Neural progenitor cell (in vitro differentiated cells): ENCODE data around the gene MYBPC1. TPM values are rescaled to one million over a fixed set of nuclear protein-coding genes. Genes with fewer than 3 reads are reported as not detected.

Experiments
- DNase-seq: peaks from one replicate; pipeline ENCODE4 v3.0.0-alpha.2; 2016; ENCODE audit warnings: low spot score
- H2AFZ ChIP-seq: fragments of 200-600 bp; sonication (generic); replicated peaks from 2 replicates; pipeline ENCODE4 v1.6.1; 2016; ENCODE audit warnings: antibody characterized with exemption
- H3F3A ChIP-seq: fragments of 200-600 bp; sonication (generic); 2 replicates; pipeline ENCODE4 v1.6.1; 2016; ENCODE audit warnings: antibody characterized with exemption, low read depth
- H3K27ac ChIP-seq: fragments of 200-600 bp; sonication (generic); 2 replicates; pipeline ENCODE4 v1.5.1; 2016; ENCODE audit warnings: mild to moderate bottlenecking
- H3K27me3 ChIP-seq: fragments of 200-600 bp; sonication (generic); 2 replicates; pipeline ENCODE4 v1.6.1; 2016; ENCODE audit warnings: mild to moderate bottlenecking, moderate library complexity
- H3K36me3 ChIP-seq: fragments of 200-600 bp; sonication (generic); 2 replicates; pipeline ENCODE4 v1.5.1; 2016
- H3K4me1 ChIP-seq: fragments of 200-600 bp; sonication (generic); 2 replicates; pipeline ENCODE4 v1.6.1; 2016; ENCODE audit warnings: mixed run types
- H3K4me2 ChIP-seq: fragments of 200-600 bp; sonication (generic); 2 replicates; pipeline ENCODE4 v1.6.1; 2016
- H3K4me3 ChIP-seq: fragments of 200-600 bp; sonication (generic); 2 replicates; pipeline ENCODE4 v1.5.1; 2016
- H3K79me2 ChIP-seq: fragments of 200-600 bp; sonication (generic); 2 replicates; pipeline ENCODE4 v1.6.1; 2016; ENCODE audit warnings: low read depth
- H3K9ac ChIP-seq: fragments of 200-600 bp; sonication (generic); 2 replicates; pipeline ENCODE4 v1.6.1; 2016
- H3K9me3 ChIP-seq: fragments of 200-600 bp; sonication (generic); 2 replicates; pipeline ENCODE4 v1.5.1; 2016; ENCODE audit warnings: low read depth
- H4K20me1 ChIP-seq: fragments of 200-600 bp; sonication (generic); 2 replicates; pipeline ENCODE4 v1.6.1; 2016; ENCODE audit warnings: low read depth
- H3K27ac Mint-ChIP-seq: 3 replicates; pipeline ENCODE4 v1.8.0; 2021; ENCODE audit warnings: mixed read lengths
- H3K27me3 Mint-ChIP-seq: 2 replicates; pipeline ENCODE4 v1.8.0; 2022; ENCODE audit warnings: low read depth, mild to moderate bottlenecking, inconsistent platforms, moderate library complexity, mixed read lengths; ENCODE audit not compliant: insufficient read depth
- H3K36me3 Mint-ChIP-seq: 3 replicates; pipeline ENCODE4 v1.8.0; 2021; ENCODE audit warnings: mixed read lengths
- H3K4me1 Mint-ChIP-seq: 3 replicates; pipeline ENCODE4 v1.8.0; 2021; ENCODE audit warnings: mixed read lengths
- H3K4me3 Mint-ChIP-seq: 3 replicates; pipeline ENCODE4 v1.8.0; 2021; ENCODE audit warnings: mild to moderate bottlenecking, moderate library complexity, mixed read lengths
- H3K9me3 Mint-ChIP-seq: 3 replicates; pipeline ENCODE4 v1.8.0; 2020; ENCODE audit warnings: mixed read lengths
- CTCF ChIP-seq: fragments of 200-600 bp; sonication (generic); IDR thresholded peaks from 2 replicates; pipeline ENCODE4 v1.5.1; 2017; ENCODE audit warnings: antibody characterized with exemption, mild to moderate bottlenecking
- EZH2 ChIP-seq: fragments of 200-600 bp; sonication (generic); IDR thresholded peaks from 2 replicates; pipeline ENCODE4 v1.6.1; 2017; ENCODE audit warnings: antibody characterized with exemption, mild to moderate bottlenecking, moderate library complexity
- EZH2phosphoT487 ChIP-seq: fragments of 200-600 bp; sonication (generic); IDR thresholded peaks from 2 replicates; pipeline ENCODE4 v1.6.1; 2017; ENCODE audit warnings: antibody characterized with exemption
- total RNA-seq: library from RNA; depleted of rRNA; stranded (reverse); fragments of >200 nt; gene quantifications from 2 replicates; pipeline ENCODE4 v1.2.3, GENCODE V29; 2015; ENCODE audit warnings: low replicate concordance

The MYBPC1 gene
- total RNA-seq, 1 donor from 2014 or later, result not detected

DNA sequence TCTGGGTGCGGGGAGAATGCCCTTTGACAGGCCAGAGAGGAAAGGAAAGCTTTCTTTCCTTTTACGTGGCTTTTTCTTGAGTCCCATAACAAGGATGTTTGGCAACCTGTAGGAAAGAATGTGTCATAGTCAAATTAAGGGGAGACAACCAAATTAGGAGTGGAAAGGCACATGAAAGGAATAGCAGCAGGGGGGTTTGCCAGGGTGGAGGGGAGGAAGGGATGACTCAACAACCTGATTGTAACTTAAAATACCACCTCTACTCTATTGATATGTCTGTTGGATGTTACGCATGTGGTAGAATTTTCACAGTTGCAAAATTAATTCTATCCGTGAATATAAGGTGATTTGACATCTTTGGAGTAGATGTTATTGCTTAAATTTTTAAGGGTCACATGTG is 28.5 kb upstream of the MYBPC1 start:
- peak; percentile 6 for DNase-seq
- Histone ChIP-seq H3K27ac (no peak overlapping the region), H4K20me1 (no peaks in the 10 kb centered on the region), H3K9me3 (no peaks in the 10 kb centered on the region), H3K36me3 (no peaks in the 10 kb centered on the region), H3K27me3 (no peaks in the 10 kb centered on the region), H3K4me3 (no peak overlapping the region), H3K9ac (no peak overlapping the region), H3K4me2 (no peak overlapping the region), H3F3A (no peaks in the 10 kb centered on the region), H3K79me2 (no peaks in the 10 kb centered on the region), H2AFZ (no peak overlapping the region), H3K4me1 (peaks cover 9% of the 10 kb centered on the region)
- H3K4me1 Mint-ChIP-seq, result peaks cover 7% of the 10 kb centered on the region
- no peak overlapping the region for H3K27ac Mint-ChIP-seq
- no peak overlapping the region for H3K4me3 Mint-ChIP-seq
- no peaks in the 10 kb centered on the region for H3K9me3 Mint-ChIP-seq
- H3K27me3 Mint-ChIP-seq, result peaks cover 5% of the 10 kb centered on the region
- no peaks in the 10 kb centered on the region for H3K36me3 Mint-ChIP-seq
- no peak for TF ChIP-seq EZH2
- no peak for TF ChIP-seq EZH2phosphoT487
- no peak for TF ChIP-seq CTCF

DNA sequence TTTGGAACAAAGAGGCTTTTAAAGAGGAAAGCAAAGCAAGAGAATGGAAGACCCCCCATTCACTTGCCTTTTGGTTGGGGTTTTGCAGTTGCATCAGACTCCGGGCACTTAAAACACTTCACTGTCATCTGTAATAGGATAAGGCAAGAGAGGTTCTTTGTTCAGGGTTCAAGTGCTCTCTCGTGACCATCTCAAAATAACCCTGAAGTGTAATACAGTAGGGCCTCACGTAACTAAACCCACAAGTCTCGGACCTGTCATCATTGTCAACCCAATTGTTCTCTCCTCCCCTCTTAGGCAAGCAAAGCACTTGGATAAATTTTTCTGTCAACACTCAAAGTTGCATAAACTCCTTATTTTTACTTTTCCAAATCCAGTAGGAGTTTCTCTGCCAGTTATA is 26.9 kb upstream of the MYBPC1 start:
- Mint-ChIP-seq H3K4me1 (peaks cover 7% of the 10 kb centered on the region), H3K27me3 (peaks cover 5% of the 10 kb centered on the region), H3K4me3 (no peak overlapping the region), H3K9me3 (no peaks in the 10 kb centered on the region), H3K36me3 (no peaks in the 10 kb centered on the region), H3K27ac (no peak overlapping the region)
- H3K9ac ChIP-seq, result no peak overlapping the region
- H3K4me1 ChIP-seq, result peaks cover 9% of the 10 kb centered on the region
- H3K27me3 ChIP-seq, result no peaks in the 10 kb centered on the region
- H3K36me3 ChIP-seq, result no peaks in the 10 kb centered on the region
- H3F3A ChIP-seq, result no peaks in the 10 kb centered on the region
- H3K79me2 ChIP-seq, result no peaks in the 10 kb centered on the region
- H3K4me3 ChIP-seq, result no peak overlapping the region
- DNase-seq, result no peak
- H4K20me1 ChIP-seq, result no peaks in the 10 kb centered on the region
- no peak overlapping the region for H3K4me2 ChIP-seq
- H3K9me3 ChIP-seq, result no peaks in the 10 kb centered on the region
- TF ChIP-seq EZH2 (no peak), CTCF (no peak), EZH2phosphoT487 (no peak)
- no peak overlapping the region for H2AFZ ChIP-seq
- no peak overlapping the region for H3K27ac ChIP-seq

DNA sequence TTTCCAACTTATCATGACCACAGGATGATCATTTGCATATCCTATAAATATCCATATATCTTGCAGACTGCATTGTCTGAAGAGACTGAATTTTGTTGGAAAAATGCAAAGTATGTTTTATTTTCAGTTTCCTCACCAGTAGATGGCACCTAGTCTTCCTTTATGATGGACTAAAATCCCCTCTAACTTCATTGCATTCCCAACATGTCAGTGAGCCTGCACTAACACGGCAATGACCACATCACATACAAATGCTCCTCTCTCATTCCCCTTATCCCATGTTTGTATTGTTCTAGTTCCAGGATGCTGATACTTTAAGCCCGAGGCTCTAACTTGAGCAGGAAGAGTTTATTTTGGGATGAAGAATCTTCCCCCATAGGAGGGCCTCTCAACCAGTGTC is 24.7 kb upstream of the MYBPC1 start:
- H3K36me3 ChIP-seq, result no peaks in the 10 kb centered on the region
- H3K79me2 ChIP-seq, result no peaks in the 10 kb centered on the region
- Mint-ChIP-seq H3K9me3 (no peaks in the 10 kb centered on the region), H3K36me3 (no peaks in the 10 kb centered on the region), H3K27ac (no peak overlapping the region), H3K4me1 (peaks cover 7% of the 10 kb centered on the region), H3K4me3 (no peak overlapping the region), H3K27me3 (peaks cover under 1% of the 10 kb centered on the region)
- H2AFZ ChIP-seq, result no peak overlapping the region
- TF ChIP-seq CTCF (peak; percentile 33), EZH2phosphoT487 (no peak)
- H3K9ac ChIP-seq, result no peak overlapping the region
- H3K9me3 ChIP-seq, result no peaks in the 10 kb centered on the region
- no peaks in the 10 kb centered on the region for H3F3A ChIP-seq
- H3K27me3 ChIP-seq, result no peaks in the 10 kb centered on the region
- DNase-seq, result peak; percentile 12
- no peak overlapping the region for H3K27ac ChIP-seq
- no peak overlapping the region for H3K4me2 ChIP-seq
- H3K4me3 ChIP-seq, result no peak overlapping the region
- H4K20me1 ChIP-seq, result no peaks in the 10 kb centered on the region
- H3K4me1 ChIP-seq, result peaks cover 9% of the 10 kb centered on the region
